CD4-positive, alpha-beta T cell (primary cell): ENCODE data around the gene SLC20A1. TPM values are rescaled to one million over a fixed set of nuclear protein-coding genes. Genes with fewer than 3 reads are reported as not detected.
A peak's percentile ranks its signal among the peaks of the same experiment; 100 is the strongest.

Source experiments
- ATAC-seq: fragments of 200-7000 bp; cut with Tn5 transposase; one replicate; pipeline ENCODE4 v1.10.0; 2022; ENCODE audit warnings: mild to moderate bottlenecking; ENCODE audit not compliant: poor library complexity
- CTCF ChIA-PET: fragments of 350-600 bp; sonication (Branson Sonifier 250); formaldehyde crosslinking; loops from one replicate; lab custom pipeline; 2021; ENCODE audit warnings: antibody characterized with exemption, inconsistent platforms; lab: Charles Lee
- POLR2A ChIA-PET: fragments of 350-600 bp; sonication (Branson Sonifier 250); formaldehyde crosslinking; loops from one replicate; lab custom pipeline; 2021; ENCODE audit warnings: antibody characterized with exemption, inconsistent platforms; lab: Charles Lee
- DNase-seq, 14 experiments: peaks; one replicate each; pipeline ENCODE4 v3.0.0-alpha.2; 2013 to 2020; ENCODE audit warnings: mixed read lengths in 2 of 14
- H3K27ac ChIP-seq, 2 donors: one replicate each; pipeline versions ENCODE4 v1.5.1 to v1.7.0; 2013; ENCODE audit warnings: low read length in 2 of 2, low read depth in 1 of 2, mild to moderate bottlenecking in 1 of 2
- H3K27me3 ChIP-seq, 2 experiments: 1 replicate in 1 of 2; 2 replicates in 1 of 2; pipeline versions ENCODE4 v1.6.1 to v1.7.0; 2013; ENCODE audit warnings: low read length in 2 of 2, control low read depth in 1 of 2, mild to moderate bottlenecking in 1 of 2, moderate library complexity in 1 of 2; ENCODE audit not compliant: insufficient read depth in 2 of 2, control insufficient read depth in 1 of 2
- H3K36me3 ChIP-seq: one replicate; pipeline ENCODE4 v1.6.1; 2013; ENCODE audit warnings: low read length, control low read depth; ENCODE audit not compliant: insufficient read depth
- H3K4me1 ChIP-seq: one replicate; pipeline ENCODE4 v1.6.1; 2013; ENCODE audit warnings: low read length, control low read depth; ENCODE audit not compliant: insufficient read depth
- H3K4me3 ChIP-seq: one replicate; pipeline ENCODE4 v1.5.1; 2013; ENCODE audit warnings: mild to moderate bottlenecking, low read length, moderate library complexity
- H3K9me3 ChIP-seq, 2 experiments: 1 replicate in 1 of 2; 2 replicates in 1 of 2; pipeline versions ENCODE4 v1.6.1 to v1.7.0; 2013; ENCODE audit warnings: low read length in 2 of 2, mild to moderate bottlenecking in 2 of 2, control low read depth in 1 of 2, moderate library complexity in 1 of 2; ENCODE audit not compliant: control insufficient read depth in 1 of 2, insufficient read depth in 1 of 2
- H3K27ac Mint-ChIP-seq: one replicate; pipeline ENCODE4 v1.8.0; 2020; ENCODE audit warnings: mixed read lengths
- H3K27me3 Mint-ChIP-seq: one replicate; pipeline ENCODE4 v1.8.0; 2021; ENCODE audit warnings: mixed read lengths
- H3K36me3 Mint-ChIP-seq: one replicate; pipeline ENCODE4 v1.8.0; 2021; ENCODE audit warnings: low read depth, mixed read lengths
- H3K4me1 Mint-ChIP-seq: one replicate; pipeline ENCODE4 v1.8.0; 2021; ENCODE audit warnings: low read depth, mixed read lengths
- H3K4me3 Mint-ChIP-seq: one replicate; pipeline ENCODE4 v1.8.0; 2020; ENCODE audit warnings: mild to moderate bottlenecking, mixed read lengths
- H3K9me3 Mint-ChIP-seq: one replicate; pipeline ENCODE4 v1.8.0; 2020; ENCODE audit warnings: mixed read lengths
- CTCF ChIP-seq: fragments of 200-600 bp; IDR thresholded peaks from one replicate; pipeline ENCODE4 v1.8.0; 2022; ENCODE audit warnings: antibody characterized with exemption, mild to moderate bottlenecking
- intact Hi-C, 2 experiments: fragments of 100-400 bp; cut with DNase I in 1 of 2; cut with micrococcal nuclease in 1 of 2; formaldehyde crosslinking; loops; one replicate each; pipeline versions ENCODE4 v1.15.1 to v1.9.0; 2023 to 2025; cut with DNase I, micrococcal nuclease
- total RNA-seq, 174 experiments: library from RNA in 2 of 174; stranded (reverse) in 2 of 174; gene quantifications; one replicate each; pipeline ENCODE4 v1.2.3 and lab custom pipeline; 2021 to 2026

The SLC20A1 gene
- total RNA-seq, 2 experiments from 2014 or later, result 130 to 139 TPM

GRCh38 chr2:112685271-112685884 is 39.6 kb downstream of the SLC20A1 start:
- Histone ChIP-seq H3K4me1 (peaks cover 16% of the 10 kb centered on the region), H3K9me3 (no peaks in the 10 kb centered on the region), H3K4me3 (no peak overlapping the region), H3K27ac (no peak overlapping the region), H3K27me3 (no peaks in the 10 kb centered on the region), H3K36me3 (no peaks in the 10 kb centered on the region)
- intact Hi-C loops, result loop anchor here in 1 of 2 experiments (5.0 kb wide), 1 partner anchor 33 kb away; no protein-coding TSS in a partner anchor
- no peaks in the 10 kb centered on the region for H3K36me3 Mint-ChIP-seq
- no peak for DNase-seq
- H3K27me3 Mint-ChIP-seq, result no peaks in the 10 kb centered on the region
- ATAC-seq, result no peak
- H3K4me3 Mint-ChIP-seq, result no peak overlapping the region
- ChIA-PET CTCF (interaction anchor here (0.8 to 1.3 kb wide), 2 partner anchors 13 to 21 kb away, joined by 3 read pairs; no protein-coding TSS in a partner anchor), POLR2A (no interaction called here)
- H3K9me3 Mint-ChIP-seq, result no peaks in the 10 kb centered on the region
- no peak overlapping the region for H3K27ac Mint-ChIP-seq
- H3K4me1 Mint-ChIP-seq, result peaks cover 5% of the 10 kb centered on the region
- no peak for TF ChIP-seq CTCF

GRCh38 chr2:112686348-112687217 is 40.8 kb downstream of the SLC20A1 start:
- ChIA-PET CTCF (no interaction called here), POLR2A (no interaction called here)

DNA sequence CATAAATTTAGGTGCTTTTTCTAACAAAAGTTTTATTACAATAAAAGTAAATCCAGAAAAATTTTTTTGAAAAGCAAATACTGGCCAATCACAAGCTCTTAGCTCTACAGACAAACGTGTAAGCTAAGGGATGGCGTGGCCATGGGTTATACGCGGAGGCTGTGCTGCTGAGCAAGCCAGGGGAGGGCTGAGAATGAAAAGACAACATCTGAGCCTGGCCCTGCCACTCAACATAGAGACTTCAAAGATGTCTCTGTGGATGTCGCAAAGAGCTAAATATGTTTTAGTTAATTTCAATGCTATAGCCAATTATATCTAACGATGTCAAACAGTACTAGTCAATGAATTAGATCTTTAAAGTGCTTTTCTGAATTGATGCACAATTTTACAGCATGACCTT is 41.8 kb downstream of the SLC20A1 start:
- no peaks in the 10 kb centered on the region for H3K9me3 Mint-ChIP-seq
- H3K36me3 Mint-ChIP-seq, result no peaks in the 10 kb centered on the region
- peaks cover 34% of the 10 kb centered on the region for H3K4me1 ChIP-seq
- no peaks in the 10 kb centered on the region for H3K27me3 ChIP-seq
- POLR2A ChIA-PET, result no interaction called here
- H3K27me3 Mint-ChIP-seq, result no peaks in the 10 kb centered on the region
- H3K27ac Mint-ChIP-seq, result no peak overlapping the region
- no peak overlapping the region for H3K4me3 ChIP-seq
- no peaks in the 10 kb centered on the region for H3K9me3 ChIP-seq
- CTCF ChIA-PET, result no interaction called here
- no peak for TF ChIP-seq CTCF
- no peak overlapping the region for H3K27ac ChIP-seq
- ATAC-seq (no peak), DNase-seq (no peak)
- no peaks in the 10 kb centered on the region for H3K36me3 ChIP-seq
- intact Hi-C loops, result loop anchor here in 1 of 2 experiments (5.0 kb wide), 1 partner anchor 35 kb away; no protein-coding TSS in a partner anchor
- H3K4me1 Mint-ChIP-seq, result peaks cover 20% of the 10 kb centered on the region
- H3K4me3 Mint-ChIP-seq, result no peak overlapping the region

More at GRCh38 chr2:112686348-112687217, 40.8 kb downstream of the SLC20A1 start:
- Mint-ChIP-seq H3K4me1 (peaks cover 15% of the 10 kb centered on the region), H3K9me3 (no peaks in the 10 kb centered on the region), H3K36me3 (no peaks in the 10 kb centered on the region), H3K4me3 (no peak overlapping the region), H3K27ac (no peak overlapping the region), H3K27me3 (no peaks in the 10 kb centered on the region)
- no peak overlapping the region for H3K27ac ChIP-seq
- H3K4me1 ChIP-seq, result peaks cover 26% of the 10 kb centered on the region
- ATAC-seq (no peak), DNase-seq (peak in 1 of 14 experiments; percentile 28)
- no peaks in the 10 kb centered on the region for H3K36me3 ChIP-seq
- no peak overlapping the region for H3K4me3 ChIP-seq
- H3K27me3 ChIP-seq, result no peaks in the 10 kb centered on the region
- intact Hi-C loops, result loop anchor here in 1 of 2 experiments (5.0 kb wide), 1 partner anchor 34 kb away; no protein-coding TSS in a partner anchor
- no peaks in the 10 kb centered on the region for H3K9me3 ChIP-seq
- TF ChIP-seq CTCF, result no peak
